ENCODE results near the gene SYNGR1. TPM values are rescaled to one million over a fixed set of nuclear protein-coding genes. Genes with fewer than 3 reads are reported as not detected.

SYNGR1 gene
- total and polyA plus RNA-seq, 2 experiments from 2014 or later, result 30.9 to 37.0 TPM

GRCh38 chr22:39369586-39369985, 19.8 kb downstream of the SYNGR1 start:
- no peaks in the 10 kb centered on the region; the same call in 1 of the 2 replicates for H4K20me1 ChIP-seq (replicated peaks; ENCODE audit: insufficient read depth)
- H3K79me2 ChIP-seq (replicated peaks; ENCODE audit: insufficient read depth), result peaks cover 3% of the 10 kb centered on the region; the same call in 1 of the 2 replicates
- H2AFZ ChIP-seq, result no peak overlapping the region
- H3K36me3 ChIP-seq (ENCODE audit: insufficient read depth), result no peaks in the 10 kb centered on the region
- Mint-ChIP-seq H3K36me3 (ENCODE audit: low read depth) (peaks cover 6% of the 10 kb centered on the region; the same call in 2 of the 3 replicates), H3K27me3 (ENCODE audit: insufficient read depth, low read depth, poor library complexity) (peaks cover under 1% of the 10 kb centered on the region), H3K4me3 (no peak overlapping the region), H3K27ac (no peak overlapping the region), H3K4me1 (peaks cover 18% of the 10 kb centered on the region), H3K9me3 (peaks cover 6% of the 10 kb centered on the region; the same call in 1 of the 3 replicates)
- ATAC-seq (no peak), DNase-seq (ENCODE audit: low spot score) (no peak)
- H3K27me3 ChIP-seq (ENCODE audit: insufficient read depth), result no peaks in the 10 kb centered on the region
- H3F3A ChIP-seq (replicated peaks; ENCODE audit: low read depth), result no peaks in the 10 kb centered on the region
- no peak overlapping the region for H3K27ac ChIP-seq (ENCODE audit: low read depth)
- no peak overlapping the region for H3K4me3 ChIP-seq
- no peaks in the 10 kb centered on the region for H3K9me2 ChIP-seq (ENCODE audit: insufficient read depth)
- no peak overlapping the region for H3K4me2 ChIP-seq
- H3K4me1 ChIP-seq (ENCODE audit: insufficient read depth), result no peaks in the 10 kb centered on the region; the same call in 1 of the 2 replicates
- TF ChIP-seq JUNB (IDR thresholded peaks at IDR 0.05; ENCODE audit: unreplicated experiment) (no peak), ZNF331 (CRISPR knock-in tag; IDR thresholded peaks at IDR 0.05; ENCODE audit: low read depth) (no peak), EZH2 (IDR thresholded peaks at IDR 0.05; ENCODE audit: low read depth, unreplicated experiment) (no peak), CREB1 (CRISPR knock-in tag; IDR thresholded peaks at IDR 0.05; ENCODE audit: low read depth) (no peak), CTCF (conservative IDR thresholded peaks at IDR 0.05; ENCODE audit: low read depth in 2 of 2) (no peak)

GRCh38 chr22:39371732-39372131, 21.9 kb downstream of the SYNGR1 start:
- ATAC-seq, result no peak
- Mint-ChIP-seq H3K4me1 (peaks cover 13% of the 10 kb centered on the region), H3K9me3 (peaks cover 6% of the 10 kb centered on the region; the same call in 1 of the 3 replicates), H3K4me3 (no peak overlapping the region), H3K27me3 (ENCODE audit: insufficient read depth, low read depth, poor library complexity) (peaks cover 2% of the 10 kb centered on the region), H3K36me3 (ENCODE audit: low read depth) (peaks cover 6% of the 10 kb centered on the region), H3K27ac (no peak overlapping the region)
- Histone ChIP-seq H3F3A (replicated peaks; ENCODE audit: low read depth) (no peaks in the 10 kb centered on the region), H3K9me2 (ENCODE audit: insufficient read depth) (no peaks in the 10 kb centered on the region), H3K27ac (ENCODE audit: low read depth) (no peak overlapping the region), H3K4me3 (no peak overlapping the region), H2AFZ (no peak overlapping the region), H3K27me3 (ENCODE audit: insufficient read depth) (no peaks in the 10 kb centered on the region), H3K4me2 (no peak overlapping the region), H4K20me1 (replicated peaks; ENCODE audit: insufficient read depth) (no peaks in the 10 kb centered on the region), H3K36me3 (ENCODE audit: insufficient read depth) (no peaks in the 10 kb centered on the region), H3K4me1 (ENCODE audit: insufficient read depth) (no peaks in the 10 kb centered on the region; the same call in 1 of the 2 replicates), H3K79me2 (replicated peaks; ENCODE audit: insufficient read depth) (no peaks in the 10 kb centered on the region)
- no peak for DNase-seq (ENCODE audit: low spot score)
- no peak for TF ChIP-seq JUNB (IDR thresholded peaks at IDR 0.05; ENCODE audit: unreplicated experiment)
- TF ChIP-seq ZNF114 (CRISPR knock-in tag; IDR thresholded peaks at IDR 0.05), result no peak
- no peak for TF ChIP-seq EZH2phosphoT487 (IDR thresholded peaks at IDR 0.05; ENCODE audit: unreplicated experiment)
- TF ChIP-seq CTCF (conservative IDR thresholded peaks at IDR 0.05; ENCODE audit: low read depth in 2 of 2), result no peak
- TF ChIP-seq ZNF331 (CRISPR knock-in tag; IDR thresholded peaks at IDR 0.05; ENCODE audit: low read depth), result no peak
- no peak for TF ChIP-seq REST (IDR thresholded peaks at IDR 0.05; ENCODE audit: unreplicated experiment)
- no peak for TF ChIP-seq CREB1 (CRISPR knock-in tag; IDR thresholded peaks at IDR 0.05; ENCODE audit: low read depth)
- TF ChIP-seq STAT1 (IDR thresholded peaks at IDR 0.05; ENCODE audit: unreplicated experiment), result no peak
- TF ChIP-seq ETS1 (IDR thresholded peaks at IDR 0.05), result no peak
- TF ChIP-seq NANOG (IDR thresholded peaks at IDR 0.05; ENCODE audit: borderline replicate concordance), result no peak
- TF ChIP-seq EZH2 (IDR thresholded peaks at IDR 0.05; ENCODE audit: low read depth, unreplicated experiment), result no peak
